GM12873 (cell line): ENCODE data around the gene GLIS2.

ENCODE experiments used
- TF ChIP-seq, protein P1 (sequence below): IDR thresholded peaks from 2 replicates; pipeline ENCODE4 v1.5.1; 2012; ENCODE audit warnings: low read depth, mild to moderate bottlenecking, moderate library complexity, low read length, control low read depth; ENCODE audit not compliant: insufficient read depth; ENCODE audit errors: missing control alignments

GLIS2 gene

DNA sequence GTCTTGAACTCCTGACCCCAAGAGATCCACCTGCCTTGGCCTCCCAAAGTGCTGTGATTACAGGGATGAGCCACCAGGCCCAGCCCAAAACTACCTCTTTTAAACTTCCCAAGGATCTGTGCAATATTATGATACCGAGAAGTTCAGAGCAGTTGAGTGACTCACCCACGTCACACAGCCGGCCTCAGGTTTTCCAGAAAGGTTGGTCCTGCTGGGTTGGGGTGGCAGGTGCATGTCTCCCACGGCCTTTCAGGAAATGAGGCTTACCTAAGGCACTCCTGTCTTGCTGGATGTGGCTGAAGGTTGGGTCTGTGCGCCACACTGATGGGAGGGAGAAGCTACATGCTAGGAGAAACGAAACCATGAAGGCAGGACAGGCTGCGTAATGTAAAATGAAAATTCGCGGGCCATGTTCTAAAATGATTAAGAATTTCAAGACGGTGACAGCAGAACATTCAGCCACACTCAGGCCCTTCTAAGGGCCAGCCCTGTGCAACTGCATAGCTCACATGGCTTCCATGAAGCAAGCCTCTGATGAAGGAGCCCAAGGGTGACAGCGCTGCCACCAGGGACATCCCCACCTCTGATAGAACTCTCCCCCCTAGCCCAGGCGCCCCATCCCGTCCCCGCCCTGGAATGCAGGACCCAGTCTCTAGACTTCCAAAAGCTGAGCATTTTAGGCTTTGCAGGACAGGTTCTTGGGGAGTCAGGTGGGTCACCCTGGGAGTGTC lies 6.6 kb upstream of the GLIS2 start:
- TF ChIP-seq, protein P1, sequence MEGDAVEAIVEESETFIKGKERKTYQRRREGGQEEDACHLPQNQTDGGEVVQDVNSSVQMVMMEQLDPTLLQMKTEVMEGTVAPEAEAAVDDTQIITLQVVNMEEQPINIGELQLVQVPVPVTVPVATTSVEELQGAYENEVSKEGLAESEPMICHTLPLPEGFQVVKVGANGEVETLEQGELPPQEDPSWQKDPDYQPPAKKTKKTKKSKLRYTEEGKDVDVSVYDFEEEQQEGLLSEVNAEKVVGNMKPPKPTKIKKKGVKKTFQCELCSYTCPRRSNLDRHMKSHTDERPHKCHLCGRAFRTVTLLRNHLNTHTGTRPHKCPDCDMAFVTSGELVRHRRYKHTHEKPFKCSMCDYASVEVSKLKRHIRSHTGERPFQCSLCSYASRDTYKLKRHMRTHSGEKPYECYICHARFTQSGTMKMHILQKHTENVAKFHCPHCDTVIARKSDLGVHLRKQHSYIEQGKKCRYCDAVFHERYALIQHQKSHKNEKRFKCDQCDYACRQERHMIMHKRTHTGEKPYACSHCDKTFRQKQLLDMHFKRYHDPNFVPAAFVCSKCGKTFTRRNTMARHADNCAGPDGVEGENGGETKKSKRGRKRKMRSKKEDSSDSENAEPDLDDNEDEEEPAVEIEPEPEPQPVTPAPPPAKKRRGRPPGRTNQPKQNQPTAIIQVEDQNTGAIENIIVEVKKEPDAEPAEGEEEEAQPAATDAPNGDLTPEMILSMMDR, result no peak

DNA sequence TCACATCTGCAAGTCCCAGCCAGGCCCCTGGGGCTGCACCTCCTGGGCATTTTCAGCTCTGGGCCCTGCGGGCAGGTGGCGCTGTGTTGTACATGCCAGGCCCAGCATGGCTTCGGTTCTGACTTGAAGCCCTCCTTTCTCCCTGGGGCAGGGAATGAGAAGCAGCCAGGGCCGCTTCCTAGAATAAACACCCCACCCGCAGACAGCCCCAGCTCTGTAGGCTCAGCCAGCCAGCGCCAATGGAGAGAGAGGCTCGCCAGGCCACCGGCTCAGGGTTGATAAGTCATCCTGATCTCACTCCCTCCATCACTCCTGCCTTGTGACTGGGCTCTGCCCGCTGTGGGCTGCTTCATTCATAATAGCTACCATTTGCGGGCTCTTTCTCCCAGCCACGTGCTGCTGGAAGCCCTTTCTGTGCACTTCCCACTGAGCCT lies 6.0 kb upstream of the GLIS2 start:
- TF ChIP-seq, protein P1, result peak; percentile 84

GRCh38 chr16:4313563-4314531 lies 2.0 kb upstream of the GLIS2 start:
- TF ChIP-seq, protein P1, result peak; percentile 69

- TF ChIP-seq, protein P1, result peak; percentile 27
Observed at GRCh38 chr16:4314532-4315185, 1.2 kb upstream of the GLIS2 start.

- TF ChIP-seq, protein P1, result no peak
Observed at GRCh38 chr16:4316108-4316863, 419 bp downstream of the GLIS2 start.

- TF ChIP-seq, protein P1, result no peak
Observed at GRCh38 chr16:4316864-4317531, 1.1 kb downstream of the GLIS2 start.
